ENCODE data around the gene IL10. TPM values are rescaled to one million over a fixed set of nuclear protein-coding genes. Genes with fewer than 3 reads are reported as not detected.
A peak's percentile ranks its signal among the peaks of the same experiment; 100 is the strongest.

IL10 gene
- total RNA-seq, 1 donor from 2014 or later, result 3.4 TPM

DNA sequence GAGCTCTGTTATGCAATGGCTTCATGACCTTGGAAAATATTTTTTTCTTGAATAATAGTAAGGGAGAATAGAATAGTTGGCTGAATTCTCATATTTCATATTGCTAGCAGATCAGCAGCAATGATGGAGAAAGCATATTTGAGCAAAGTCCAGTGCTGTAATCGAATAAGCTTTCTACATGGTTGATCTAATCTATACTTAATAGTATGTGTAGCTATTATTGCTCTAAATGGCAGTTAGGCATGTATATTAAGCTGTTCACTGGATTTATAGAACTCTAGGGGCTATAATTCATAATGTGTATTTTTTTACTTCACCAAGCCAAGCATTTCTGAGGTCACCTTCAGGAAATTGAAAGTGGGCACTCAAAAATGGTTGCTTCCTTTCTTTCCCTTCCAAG lies 11.7 kb downstream of the IL10 start:
- POLR2A ChIA-PET, result interaction anchor here (0.5 to 0.9 kb wide), 3 partner anchors 16 to 42 kb away, joined by 3 read pairs; no protein-coding TSS in a partner anchor
- TF ChIP-seq, protein P1, sequence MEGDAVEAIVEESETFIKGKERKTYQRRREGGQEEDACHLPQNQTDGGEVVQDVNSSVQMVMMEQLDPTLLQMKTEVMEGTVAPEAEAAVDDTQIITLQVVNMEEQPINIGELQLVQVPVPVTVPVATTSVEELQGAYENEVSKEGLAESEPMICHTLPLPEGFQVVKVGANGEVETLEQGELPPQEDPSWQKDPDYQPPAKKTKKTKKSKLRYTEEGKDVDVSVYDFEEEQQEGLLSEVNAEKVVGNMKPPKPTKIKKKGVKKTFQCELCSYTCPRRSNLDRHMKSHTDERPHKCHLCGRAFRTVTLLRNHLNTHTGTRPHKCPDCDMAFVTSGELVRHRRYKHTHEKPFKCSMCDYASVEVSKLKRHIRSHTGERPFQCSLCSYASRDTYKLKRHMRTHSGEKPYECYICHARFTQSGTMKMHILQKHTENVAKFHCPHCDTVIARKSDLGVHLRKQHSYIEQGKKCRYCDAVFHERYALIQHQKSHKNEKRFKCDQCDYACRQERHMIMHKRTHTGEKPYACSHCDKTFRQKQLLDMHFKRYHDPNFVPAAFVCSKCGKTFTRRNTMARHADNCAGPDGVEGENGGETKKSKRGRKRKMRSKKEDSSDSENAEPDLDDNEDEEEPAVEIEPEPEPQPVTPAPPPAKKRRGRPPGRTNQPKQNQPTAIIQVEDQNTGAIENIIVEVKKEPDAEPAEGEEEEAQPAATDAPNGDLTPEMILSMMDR (IDR thresholded peaks at IDR 0.05), result no peak
- H3K4me1 Mint-ChIP-seq, result peaks cover 1% of the 10 kb centered on the region
- no peaks in the 10 kb centered on the region for H3K36me3 Mint-ChIP-seq (ENCODE audit: low read depth)
- ATAC-seq (ENCODE audit: low read depth) (no peak), DNase-seq (no peak)
- CTCF ChIA-PET, result interaction anchor here (0.6 to 2.1 kb wide), 3 partner anchors 10 to 151 kb away, joined by 3 to 9 read pairs (median 3); no protein-coding TSS in a partner anchor
- no peak overlapping the region for H3K4me3 Mint-ChIP-seq
- intact Hi-C loops (cut with micrococcal nuclease), result no loop called here
- no peaks in the 10 kb centered on the region for H3K27me3 Mint-ChIP-seq
- H3K27ac Mint-ChIP-seq, result no peak overlapping the region
- peaks cover 2% of the 10 kb centered on the region for H3K9me3 Mint-ChIP-seq

DNA sequence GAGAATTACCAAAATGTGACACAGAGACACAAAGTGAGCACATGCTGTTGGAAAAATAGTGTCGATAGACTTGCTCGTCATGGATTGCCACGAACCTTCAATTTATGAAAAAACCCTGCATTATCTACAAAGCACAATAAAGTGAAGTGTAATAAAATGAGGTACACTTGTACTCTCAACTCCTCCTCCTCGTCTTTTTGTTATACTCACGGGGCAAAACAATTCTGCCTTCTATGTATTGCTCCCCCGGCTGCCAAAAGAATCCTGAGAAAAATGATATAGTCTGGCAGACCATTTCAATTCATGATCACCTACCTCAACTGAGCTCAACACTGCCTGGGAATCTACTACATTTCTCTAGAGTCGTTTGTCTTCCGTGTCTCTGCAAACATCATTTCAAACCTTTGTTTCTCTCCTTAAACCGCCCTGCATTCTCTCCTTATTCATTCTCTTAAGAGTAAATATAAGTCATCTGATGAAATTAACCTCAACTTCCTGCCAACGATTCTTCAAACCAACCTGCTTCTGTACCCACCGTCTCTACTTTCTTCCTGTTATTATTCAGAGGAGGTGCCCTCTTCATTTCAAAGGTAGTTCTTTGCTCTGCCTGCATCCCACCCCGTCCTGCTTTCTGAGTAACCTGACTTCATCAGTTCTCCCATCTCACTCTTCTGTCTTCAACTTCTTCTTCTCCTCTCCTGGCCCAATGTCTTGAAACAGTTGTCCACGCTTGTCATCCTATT lies 14.6 kb downstream of the IL10 start:
- Mint-ChIP-seq H3K4me3 (no peak overlapping the region), H3K27ac (no peak overlapping the region), H3K9me3 (no peaks in the 10 kb centered on the region), H3K4me1 (peaks cover 6% of the 10 kb centered on the region), H3K27me3 (no peaks in the 10 kb centered on the region), H3K36me3 (ENCODE audit: low read depth) (no peaks in the 10 kb centered on the region)
- ChIA-PET CTCF (no interaction called here), POLR2A (interaction anchor here (0.9 kb wide), 1 partner anchor 13 kb away, joined by 3 read pairs; the partner anchor contains the start of gene IL19)
- intact Hi-C loops (cut with micrococcal nuclease), result loop anchor here (2.0 kb wide), 1 partner anchor 15 kb away; no protein-coding TSS in a partner anchor
- DNase-seq (no peak), ATAC-seq (ENCODE audit: low read depth) (peak; percentile 42)
- TF ChIP-seq, protein P1 (IDR thresholded peaks at IDR 0.05), result no peak

- no peak overlapping the region for H3K4me3 Mint-ChIP-seq
- POLR2A ChIA-PET, result no interaction called here
- no peak for ATAC-seq (ENCODE audit: low read depth)
- H3K27me3 Mint-ChIP-seq, result no peaks in the 10 kb centered on the region
- peaks cover 6% of the 10 kb centered on the region for H3K4me1 Mint-ChIP-seq
- no peaks in the 10 kb centered on the region for H3K9me3 Mint-ChIP-seq
- CTCF ChIA-PET, result no interaction called here
- TF ChIP-seq, protein P1 (IDR thresholded peaks at IDR 0.05), result no peak
- H3K36me3 Mint-ChIP-seq (ENCODE audit: low read depth), result no peaks in the 10 kb centered on the region
- intact Hi-C loops (cut with micrococcal nuclease), result no loop called here
- DNase-seq, result no peak
- no peak overlapping the region for H3K27ac Mint-ChIP-seq
Observed at GRCh38 chr1:206754011-206754410, 18.3 kb downstream of the IL10 start.

GRCh38 chr1:206753141-206753540 lies 19.2 kb downstream of the IL10 start:
- no peak overlapping the region for H3K27ac Mint-ChIP-seq
- intact Hi-C loops (cut with micrococcal nuclease), result no loop called here
- DNase-seq (no peak), ATAC-seq (ENCODE audit: low read depth) (no peak)
- ChIA-PET POLR2A (interaction anchor here (0.8 kb wide), 1 partner anchor 81 kb away, joined by 10 read pairs; no protein-coding TSS in a partner anchor), CTCF (no interaction called here)
- H3K36me3 Mint-ChIP-seq (ENCODE audit: low read depth), result no peaks in the 10 kb centered on the region
- H3K9me3 Mint-ChIP-seq, result no peaks in the 10 kb centered on the region
- TF ChIP-seq, protein P1 (IDR thresholded peaks at IDR 0.05), result no peak
- peaks cover 6% of the 10 kb centered on the region for H3K4me1 Mint-ChIP-seq
- H3K27me3 Mint-ChIP-seq, result no peaks in the 10 kb centered on the region
- no peak overlapping the region for H3K4me3 Mint-ChIP-seq

GRCh38 chr1:206752481-206752880 lies 19.8 kb downstream of the IL10 start:
- no peaks in the 10 kb centered on the region for H3K36me3 Mint-ChIP-seq (ENCODE audit: low read depth)
- TF ChIP-seq, protein P1 (IDR thresholded peaks at IDR 0.05), result no peak
- ChIA-PET CTCF (no interaction called here), POLR2A (interaction anchor here (0.8 kb wide), 1 partner anchor 80 kb away, joined by 10 read pairs; no protein-coding TSS in a partner anchor)
- peaks cover 6% of the 10 kb centered on the region for H3K4me1 Mint-ChIP-seq
- H3K27me3 Mint-ChIP-seq, result no peaks in the 10 kb centered on the region
- ATAC-seq (ENCODE audit: low read depth) (no peak), DNase-seq (no peak)
- no peak overlapping the region for H3K4me3 Mint-ChIP-seq
- H3K9me3 Mint-ChIP-seq, result no peaks in the 10 kb centered on the region
- no peak overlapping the region for H3K27ac Mint-ChIP-seq
- intact Hi-C loops (cut with micrococcal nuclease), result no loop called here

All from activated B cell treated with CpG ODN at 0.5 μM for 24 hours (primary cell).